GF-D8 (cell line): ENCODE data around the gene MAPKAP1.

Source experiments
- DNase-seq: peaks from one replicate; lab custom pipeline; 2025; lab: John Stamatoyannopoulos, UW

The MAPKAP1 gene

GRCh38 chr9:125511789-125512660, 195.0 kb downstream of the MAPKAP1 start:
- DNase-seq: no peak

GRCh38 chr9:125510980-125511379, 196.0 kb downstream of the MAPKAP1 start:
- no peak for DNase-seq

- DNase-seq: no peak
These were observed 197.5 kb downstream of the MAPKAP1 start for GRCh38 chr9:125509476-125509875.

GRCh38 chr9:125508249-125508648, 198.8 kb downstream of the MAPKAP1 start:
- no peak for DNase-seq

- DNase-seq: no peak
These were observed 199.8 kb downstream of the MAPKAP1 start for GRCh38 chr9:125507226-125507625.

- DNase-seq: no peak
These were observed 201.0 kb downstream of the MAPKAP1 start for GRCh38 chr9:125505988-125506438.

GRCh38 chr9:125504616-125505015, 202.4 kb downstream of the MAPKAP1 start:
- DNase-seq: no peak

- DNase-seq: no peak
These were observed 209.1 kb downstream of the MAPKAP1 start for GRCh38 chr9:125497906-125498305.

GRCh38 chr9:125497478-125497877, 209.5 kb downstream of the MAPKAP1 start:
- DNase-seq: no peak

- DNase-seq: no peak
These were observed 210.6 kb downstream of the MAPKAP1 start for GRCh38 chr9:125496313-125496834.

- DNase-seq: no peak
These were observed 211.6 kb downstream of the MAPKAP1 start for GRCh38 chr9:125495172-125496119.

GRCh38 chr9:125494653-125494915, 212.4 kb downstream of the MAPKAP1 start:
- no peak for DNase-seq

GRCh38 chr9:125493881-125494652, 212.9 kb downstream of the MAPKAP1 start:
- no peak for DNase-seq

- no peak for DNase-seq
These were observed 213.6 kb downstream of the MAPKAP1 start for GRCh38 chr9:125493384-125493783.

GRCh38 chr9:125492719-125493118, 214.3 kb downstream of the MAPKAP1 start:
- DNase-seq: no peak

- no peak for DNase-seq
These were observed 219.2 kb downstream of the MAPKAP1 start for GRCh38 chr9:125487842-125488241.

GRCh38 chr9:125486576-125486975, 220.4 kb downstream of the MAPKAP1 start:
- DNase-seq: no peak

GRCh38 chr9:125486152-125486508, 220.9 kb downstream of the MAPKAP1 start:
- DNase-seq: no peak

GRCh38 chr9:125485471-125486151, 221.4 kb downstream of the MAPKAP1 start:
- no peak for DNase-seq

- DNase-seq: no peak
These were observed 222.4 kb downstream of the MAPKAP1 start for GRCh38 chr9:125484350-125485282.
